Mesenchymal stem cell (in vitro differentiated cells and primary cell): ENCODE results near the gene PPCDC.

Experiments used
- DNase-seq: peaks from one replicate; pipeline ENCODE4 v3.0.0-alpha.2; 2013
- H2AFZ ChIP-seq: one replicate; pipeline ENCODE4 v1.6.1; 2013; ENCODE audit warnings: low read depth, mild to moderate bottlenecking, control low read depth, inconsistent platforms, low read length, moderate library complexity
- H2AK5ac ChIP-seq: 2 replicates; pipeline ENCODE4 v1.6.1; 2013; ENCODE audit warnings: low read length, moderate library complexity, mild to moderate bottlenecking, inconsistent platforms; ENCODE audit not compliant: severe bottlenecking
- H2BK120ac ChIP-seq: one replicate; pipeline ENCODE4 v1.6.1; 2013; ENCODE audit warnings: low read depth, mild to moderate bottlenecking, inconsistent platforms, low read length, moderate library complexity
- H2BK12ac ChIP-seq, 2 experiments: one replicate each; pipeline ENCODE4 v1.6.1; 2013; ENCODE audit warnings: inconsistent platforms in 2 of 2, low read length in 2 of 2, mild to moderate bottlenecking in 2 of 2, moderate library complexity in 2 of 2, control low read depth in 1 of 2
- H2BK15ac ChIP-seq: one replicate; pipeline ENCODE4 v1.6.1; 2013; ENCODE audit warnings: mild to moderate bottlenecking, low read depth, inconsistent platforms; ENCODE audit not compliant: poor library complexity, severe bottlenecking
- H2BK5ac ChIP-seq: 2 replicates; pipeline ENCODE4 v1.6.1; 2013; ENCODE audit warnings: low read depth, mild to moderate bottlenecking, low read length, control low read depth, inconsistent platforms; ENCODE audit not compliant: poor library complexity, severe bottlenecking
- H3K14ac ChIP-seq, 2 experiments: one replicate each; pipeline ENCODE4 v1.6.1; 2013; ENCODE audit warnings: inconsistent platforms in 2 of 2, low read length in 2 of 2, control low read depth in 1 of 2, mild to moderate bottlenecking in 1 of 2, moderate library complexity in 1 of 2
- H3K18ac ChIP-seq, 2 experiments: one replicate each; pipeline ENCODE4 v1.6.1; 2013; ENCODE audit warnings: inconsistent platforms in 2 of 2, low read length in 2 of 2, control low read depth in 1 of 2, low read depth in 1 of 2, mild to moderate bottlenecking in 1 of 2
- H3K23ac ChIP-seq, 2 experiments: one replicate each; pipeline ENCODE4 v1.6.1; 2013; ENCODE audit warnings: inconsistent platforms in 2 of 2, low read length in 2 of 2, mild to moderate bottlenecking in 2 of 2, moderate library complexity in 2 of 2, control low read depth in 1 of 2
- H3K27ac ChIP-seq: 2 replicates; pipeline ENCODE4 v1.5.1; 2013; ENCODE audit warnings: mild to moderate bottlenecking, moderate library complexity, low read length, control low read depth, inconsistent platforms; ENCODE audit not compliant: poor library complexity, severe bottlenecking
- H3K27me3 ChIP-seq, 2 experiments: 2 replicates each; pipeline versions ENCODE4 v1.6.1 to v1.7.0; 2013; ENCODE audit warnings: low read length in 2 of 2, mild to moderate bottlenecking in 2 of 2, moderate library complexity in 2 of 2, control low read depth in 1 of 2, inconsistent platforms in 1 of 2; ENCODE audit not compliant: control insufficient read depth in 1 of 2, insufficient read depth in 1 of 2
- H3K36me3 ChIP-seq, 2 experiments: 2 replicates each; pipeline versions ENCODE4 v1.6.1 to v1.7.0; 2013; ENCODE audit warnings: low read length in 2 of 2, control low read depth in 1 of 2, inconsistent platforms in 1 of 2, low read depth in 1 of 2, mild to moderate bottlenecking in 1 of 2; ENCODE audit not compliant: insufficient read depth in 2 of 2, control insufficient read depth in 1 of 2
- H3K4ac ChIP-seq, 2 experiments: one replicate each; pipeline ENCODE4 v1.6.1; 2013; ENCODE audit warnings: inconsistent platforms in 2 of 2, low read length in 2 of 2, mild to moderate bottlenecking in 2 of 2, moderate library complexity in 2 of 2, control low read depth in 1 of 2, low read depth in 1 of 2
- H3K4me1 ChIP-seq: 2 replicates; pipeline ENCODE4 v1.6.1; 2013; ENCODE audit warnings: low read depth, low read length, control low read depth; ENCODE audit not compliant: control insufficient read depth, insufficient read depth
- H3K4me2 ChIP-seq: 2 replicates; pipeline ENCODE4 v1.6.1; 2013; ENCODE audit warnings: low read length, mild to moderate bottlenecking, inconsistent platforms; ENCODE audit not compliant: poor library complexity, severe bottlenecking
- H3K4me3 ChIP-seq, 2 experiments: 2 replicates each; pipeline versions ENCODE4 v1.5.1 to v1.7.0; 2013; ENCODE audit warnings: low read length in 2 of 2, mild to moderate bottlenecking in 2 of 2, control low read depth in 1 of 2, low read depth in 1 of 2; ENCODE audit not compliant: insufficient read depth in 1 of 2
- H3K79me1 ChIP-seq: replicated peaks from 2 replicates; pipeline ENCODE4 v1.6.1; 2013; ENCODE audit warnings: mild to moderate bottlenecking, control low read depth, low read length, inconsistent platforms; ENCODE audit not compliant: poor library complexity, severe bottlenecking
- H3K9ac ChIP-seq: 2 replicates; pipeline ENCODE4 v1.7.0; 2013; ENCODE audit warnings: mild to moderate bottlenecking, low read length, moderate library complexity
- H3K9me3 ChIP-seq: 2 replicates; pipeline ENCODE4 v1.7.0; 2013; ENCODE audit warnings: mild to moderate bottlenecking, low read length; ENCODE audit not compliant: control insufficient read depth
- H4K8ac ChIP-seq: one replicate; pipeline ENCODE4 v1.6.1; 2013; ENCODE audit warnings: inconsistent platforms, mild to moderate bottlenecking, low read length, moderate library complexity
- H4K91ac ChIP-seq: one replicate; pipeline ENCODE4 v1.6.1; 2013; ENCODE audit warnings: mild to moderate bottlenecking, low read length, inconsistent platforms
- WGBS: methylation state at CpG from one replicate; pipeline ENCODE4 v1.1.7; 2013; ENCODE audit warnings: mixed read lengths; 5-methylcytosine and 5-hydroxymethylcytosine counted together

Gene PPCDC

DNA sequence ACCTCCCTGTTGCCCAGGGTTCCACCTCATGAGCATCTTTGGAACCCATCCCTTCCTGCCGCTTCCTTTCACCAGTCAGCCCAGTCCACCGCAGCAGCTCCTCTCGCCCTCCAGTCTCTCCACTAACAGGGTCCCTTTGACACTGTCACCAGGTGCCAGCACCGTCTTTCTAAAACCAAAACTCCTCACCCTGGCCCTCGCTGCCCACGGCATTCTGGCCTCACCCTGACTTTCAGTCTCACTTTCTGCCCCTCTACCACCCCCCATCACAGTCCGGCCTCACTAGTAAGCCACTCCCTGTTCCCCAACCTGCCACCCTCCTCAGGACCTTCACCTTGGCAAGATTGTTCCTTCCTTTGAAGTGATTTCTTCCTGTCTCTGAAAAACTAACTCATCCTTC, 4.2 kb downstream of the PPCDC start:
- DNase-seq, result no peak
- no peak overlapping the region for H3K4me3 ChIP-seq
- H4K8ac ChIP-seq, result no peak overlapping the region
- peaks cover 4 to 24% of the 10 kb centered on the region in 2 experiments for H3K36me3 ChIP-seq
- no peak overlapping the region for H4K91ac ChIP-seq
- H2BK120ac ChIP-seq, result no peak overlapping the region
- H3K18ac ChIP-seq, result no peak overlapping the region
- no peak overlapping the region for H3K4me2 ChIP-seq
- no peak overlapping the region for H3K23ac ChIP-seq
- H3K27me3 ChIP-seq, result no peaks in the 10 kb centered on the region
- H2AK5ac ChIP-seq, result no peak overlapping the region
- H3K9ac ChIP-seq, result no peak overlapping the region
- no peak overlapping the region for H3K4ac ChIP-seq
- no peak overlapping the region for H2BK12ac ChIP-seq
- peaks cover 11% of the 10 kb centered on the region for H3K4me1 ChIP-seq
- H3K27ac ChIP-seq, result no peak overlapping the region
- H2BK15ac ChIP-seq, result no peak overlapping the region
- H3K14ac ChIP-seq, result no peak overlapping the region
- WGBS, result 96% methylated on average over 7 of the region's 7 CpGs
- H2AFZ ChIP-seq, result no peak overlapping the region
- no peaks in the 10 kb centered on the region for H3K9me3 ChIP-seq
- no peak overlapping the region for H2BK5ac ChIP-seq
- H3K79me1 ChIP-seq, result peaks cover 33% of the 10 kb centered on the region

DNA sequence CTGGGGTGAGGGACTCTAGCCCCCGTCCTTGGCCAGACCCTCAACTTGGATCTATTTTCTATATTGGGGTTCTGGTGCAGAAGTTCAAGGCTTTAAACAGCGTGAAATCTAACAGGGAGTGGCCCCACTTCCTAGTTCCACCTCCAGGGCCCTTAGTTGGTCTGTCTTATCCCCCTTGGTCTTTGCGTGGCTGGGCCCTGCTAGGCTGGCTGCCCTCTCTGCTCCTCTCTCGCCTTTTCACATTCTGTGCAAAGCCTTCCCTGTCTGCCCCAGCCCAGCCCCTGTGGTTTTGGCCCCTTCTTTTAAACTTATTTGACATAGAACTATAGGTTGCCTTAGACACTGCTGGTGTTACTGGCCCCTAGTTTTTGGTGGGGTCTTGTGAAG, 5.6 kb downstream of the PPCDC start:
- peak overlapping the region; percentile 72 for H3K9ac ChIP-seq
- H2AK5ac ChIP-seq, result no peak overlapping the region
- H2BK120ac ChIP-seq, result no peak overlapping the region
- H2BK12ac ChIP-seq, result no peak overlapping the region
- no peaks in the 10 kb centered on the region for H3K9me3 ChIP-seq
- no peak for DNase-seq
- 77% methylated on average over 3 of the region's 4 CpGs for WGBS
- H3K23ac ChIP-seq, result no peak overlapping the region
- H3K18ac ChIP-seq, result no peak overlapping the region
- H3K4me3 ChIP-seq, result no peak overlapping the region
- H3K4me1 ChIP-seq, result peaks cover 11% of the 10 kb centered on the region
- peak overlapping the region; percentile 60 for H2BK15ac ChIP-seq
- no peaks in the 10 kb centered on the region for H3K27me3 ChIP-seq
- H4K91ac ChIP-seq, result no peak overlapping the region
- H3K4ac ChIP-seq, result no peak overlapping the region
- no peak overlapping the region for H3K4me2 ChIP-seq
- peaks cover 4 to 28% of the 10 kb centered on the region in 2 experiments for H3K36me3 ChIP-seq
- H4K8ac ChIP-seq, result no peak overlapping the region
- no peak overlapping the region for H2BK5ac ChIP-seq
- peaks cover 33% of the 10 kb centered on the region for H3K79me1 ChIP-seq
- no peak overlapping the region for H2AFZ ChIP-seq
- no peak overlapping the region for H3K27ac ChIP-seq
- H3K14ac ChIP-seq, result no peak overlapping the region

DNA sequence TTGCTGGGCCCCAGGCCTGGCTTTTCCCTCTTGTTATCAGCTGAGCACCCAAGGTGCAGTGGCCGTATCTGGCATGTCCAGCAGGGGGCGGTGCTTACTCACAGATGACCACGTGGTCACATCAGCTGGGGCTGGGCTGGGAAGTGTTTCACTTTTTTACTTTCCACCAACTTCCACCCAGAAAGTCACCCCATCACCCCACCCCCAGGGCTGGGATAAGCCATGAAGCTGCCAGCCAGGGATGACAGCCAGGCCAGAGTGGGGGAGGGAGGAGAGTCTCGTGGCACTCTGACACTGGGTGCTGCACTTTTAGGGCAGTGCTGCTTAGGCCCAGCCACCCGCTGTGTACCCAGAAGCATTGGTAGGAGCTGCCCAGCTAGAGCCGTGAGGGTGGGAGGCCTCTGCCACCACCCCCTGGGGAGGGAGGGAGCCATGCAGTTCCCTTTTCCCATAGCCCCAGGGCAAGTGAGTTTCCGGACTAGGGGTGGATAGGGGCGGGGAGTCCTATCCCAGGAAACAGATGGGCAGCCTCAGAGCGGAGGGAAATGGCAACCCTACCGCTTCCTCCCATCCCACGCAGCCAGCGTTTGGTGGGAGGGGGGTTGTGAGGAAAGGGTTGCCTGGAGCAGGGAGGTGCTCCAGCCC, 6.1 kb downstream of the PPCDC start:
- peak overlapping the region; percentile 29 to 77 for H3K4ac ChIP-seq
- peak overlapping the region; percentile 4 for H2BK15ac ChIP-seq
- no peak overlapping the region for H2AK5ac ChIP-seq
- peak overlapping the region in 1 of 2 experiments; percentile 74 for H3K14ac ChIP-seq
- H2BK5ac ChIP-seq, result no peak overlapping the region
- H3K27me3 ChIP-seq, result no peaks in the 10 kb centered on the region
- no peaks in the 10 kb centered on the region for H3K9me3 ChIP-seq
- peak overlapping the region; percentile 72 for H3K9ac ChIP-seq
- no peak overlapping the region for H3K27ac ChIP-seq
- peaks cover 4 to 29% of the 10 kb centered on the region in 2 experiments for H3K36me3 ChIP-seq
- peak overlapping the region; percentile 22 to 48 for H3K4me3 ChIP-seq
- H3K4me2 ChIP-seq, result peak overlapping the region; percentile 59
- peaks cover 36% of the 10 kb centered on the region for H3K79me1 ChIP-seq
- DNase-seq, result peak; percentile 85
- H4K91ac ChIP-seq, result peak overlapping the region; percentile 55
- H4K8ac ChIP-seq, result peak overlapping the region; percentile 89
- H3K18ac ChIP-seq, result peak overlapping the region; percentile 75 to 86
- 48% methylated on average over 9 of the region's 12 CpGs for WGBS
- H3K4me1 ChIP-seq, result peaks cover 11% of the 10 kb centered on the region
- H3K23ac ChIP-seq, result no peak overlapping the region
- H2BK12ac ChIP-seq, result peak overlapping the region; percentile 19 to 51
- peak overlapping the region; percentile 47 for H2AFZ ChIP-seq
- H2BK120ac ChIP-seq, result peak overlapping the region; percentile 69

DNA sequence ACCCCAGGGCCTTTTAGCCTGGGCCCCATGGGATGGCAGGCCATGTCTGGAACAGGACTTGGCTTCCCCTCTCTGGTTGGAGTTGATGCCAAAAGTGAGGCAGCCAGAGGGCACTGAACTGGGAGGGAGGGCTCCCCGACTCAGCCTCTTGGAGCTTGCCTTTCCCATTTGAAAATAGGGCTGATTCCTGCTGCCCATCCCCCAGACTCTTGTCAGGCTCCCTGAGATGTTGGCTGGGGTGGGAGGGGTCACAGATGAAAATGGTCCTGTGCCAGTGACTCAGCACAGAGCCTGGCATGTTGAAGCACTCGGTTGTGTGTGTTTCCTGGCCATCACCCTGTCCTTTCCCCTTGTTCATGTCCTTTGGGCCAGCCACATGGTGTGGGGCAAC, 6.6 kb downstream of the PPCDC start:
- Histone ChIP-seq H3K4me2 (no peak overlapping the region), H3K4me1 (peaks cover 11% of the 10 kb centered on the region), H2AK5ac (no peak overlapping the region), H3K36me3 (peaks cover 4 to 29% of the 10 kb centered on the region in 2 experiments), H3K14ac (no peak overlapping the region), H3K4me3 (peak overlapping the region in 1 of 2 experiments; percentile 48), H2BK120ac (peak overlapping the region; percentile 69), H4K91ac (peak overlapping the region; percentile 76), H2AFZ (peak overlapping the region; percentile 47), H3K9ac (peak overlapping the region; percentile 72), H3K9me3 (no peaks in the 10 kb centered on the region), H2BK15ac (peak overlapping the region; percentile 4), H2BK5ac (no peak overlapping the region), H3K23ac (no peak overlapping the region), H3K79me1 (peaks cover 37% of the 10 kb centered on the region), H3K18ac (peak overlapping the region in 1 of 2 experiments; percentile 86), H3K27ac (no peak overlapping the region), H4K8ac (peak overlapping the region; percentile 89), H3K27me3 (no peaks in the 10 kb centered on the region), H2BK12ac (peak overlapping the region; percentile 19 to 32), H3K4ac (peak overlapping the region; percentile 29 to 77)
- peak; percentile 10 for DNase-seq
- WGBS, result 63% methylated on average over 2 of the region's 2 CpGs
